Stomach (tissue), 4 donors: ENCODE results near the gene ULK4.
"Not testable (repeated sequence)": the region's sequence is repeated elsewhere in the genome, so short reads cannot be mapped to it uniquely, and the experiment has no call there.

Experiments used
- EP300 ChIP-seq: sonication (generic); formaldehyde crosslinking; IDR thresholded peaks from one replicate; pipeline ENCODE4 v1.6.1; 2017; ENCODE audit warnings: antibody characterized with exemption
- POLR2A ChIP-seq, 4 donors: fragments of 450-650 bp; IDR thresholded peaks; one replicate each; pipeline ENCODE4 v1.6.1; 2016; ENCODE audit warnings: antibody characterized with exemption in 4 of 4, control low read depth in 2 of 4, mild to moderate bottlenecking in 1 of 4, moderate library complexity in 1 of 4
- TF ChIP-seq, protein P1 (sequence below), 7 experiments: fragments of 450-650 bp in 4 of 7; fragments of 200-600 bp in 3 of 7; sonication (generic) in 3 of 7; IDR thresholded peaks; one replicate each; pipeline ENCODE4 v1.5.1; 2016 to 2019; ENCODE audit warnings: antibody characterized with exemption in 7 of 7, control low read depth in 2 of 7, mild to moderate bottlenecking in 1 of 7

DNA sequence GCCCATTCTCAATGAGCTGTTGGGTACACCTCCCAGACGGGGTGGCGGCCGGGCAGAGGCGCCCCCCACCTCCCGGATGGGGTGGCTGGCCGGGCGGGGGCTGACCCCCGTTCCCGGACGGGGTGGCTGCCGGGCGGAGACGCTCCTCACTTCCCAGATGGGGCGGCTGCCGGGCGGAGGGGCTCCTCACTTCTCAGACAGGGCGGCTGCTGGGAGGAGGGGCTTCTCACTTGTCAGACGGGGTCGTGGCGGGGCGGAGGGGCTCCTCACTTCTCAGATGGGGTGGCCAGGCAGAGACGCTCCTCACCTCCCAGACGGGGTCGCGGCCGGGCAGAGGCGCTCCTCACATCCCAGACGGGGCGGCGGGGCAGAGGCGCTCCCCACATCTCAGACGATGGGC lies 21.2 kb upstream of the ULK4 start:
- TF ChIP-seq, protein P1, sequence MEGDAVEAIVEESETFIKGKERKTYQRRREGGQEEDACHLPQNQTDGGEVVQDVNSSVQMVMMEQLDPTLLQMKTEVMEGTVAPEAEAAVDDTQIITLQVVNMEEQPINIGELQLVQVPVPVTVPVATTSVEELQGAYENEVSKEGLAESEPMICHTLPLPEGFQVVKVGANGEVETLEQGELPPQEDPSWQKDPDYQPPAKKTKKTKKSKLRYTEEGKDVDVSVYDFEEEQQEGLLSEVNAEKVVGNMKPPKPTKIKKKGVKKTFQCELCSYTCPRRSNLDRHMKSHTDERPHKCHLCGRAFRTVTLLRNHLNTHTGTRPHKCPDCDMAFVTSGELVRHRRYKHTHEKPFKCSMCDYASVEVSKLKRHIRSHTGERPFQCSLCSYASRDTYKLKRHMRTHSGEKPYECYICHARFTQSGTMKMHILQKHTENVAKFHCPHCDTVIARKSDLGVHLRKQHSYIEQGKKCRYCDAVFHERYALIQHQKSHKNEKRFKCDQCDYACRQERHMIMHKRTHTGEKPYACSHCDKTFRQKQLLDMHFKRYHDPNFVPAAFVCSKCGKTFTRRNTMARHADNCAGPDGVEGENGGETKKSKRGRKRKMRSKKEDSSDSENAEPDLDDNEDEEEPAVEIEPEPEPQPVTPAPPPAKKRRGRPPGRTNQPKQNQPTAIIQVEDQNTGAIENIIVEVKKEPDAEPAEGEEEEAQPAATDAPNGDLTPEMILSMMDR (IDR thresholded peaks at IDR 0.05), result not testable (repeated sequence)
- TF ChIP-seq POLR2A (IDR thresholded peaks at IDR 0.05); EP300: not testable (repeated sequence)
